Natural killer cell (primary cell): Measurements from ENCODE around the gene TAL1. TPM values are rescaled to one million over a fixed set of nuclear protein-coding genes. Genes with fewer than 3 reads are reported as not detected.

ENCODE experiments used
- ATAC-seq, 3 donors: fragments of 150-1000 bp in 2 of 3; fragments of 200-7000 bp in 1 of 3; cut with Tn5 transposase; 1 replicate in 1 of 3; 2 replicates in 2 of 3; pipeline ENCODE4 v1.10.0; 2021; ENCODE audit warnings: mild to moderate bottlenecking in 2 of 3, moderate library complexity in 2 of 3
- DNase-seq, 2 donors: peaks; one replicate each; pipeline versions ENCODE4 v3.0.0 to v3.0.0-alpha.2; 2013 to 2021; ENCODE audit warnings: mixed read lengths in 1 of 2
- H3K27ac ChIP-seq: one replicate; pipeline ENCODE4 v1.5.1; 2013; ENCODE audit warnings: mild to moderate bottlenecking, low read length
- H3K27me3 ChIP-seq: one replicate; pipeline ENCODE4 v1.6.1; 2013; ENCODE audit warnings: low read length; ENCODE audit not compliant: control insufficient read depth, insufficient read depth
- H3K36me3 ChIP-seq: one replicate; pipeline ENCODE4 v1.6.1; 2013; ENCODE audit warnings: low read length; ENCODE audit not compliant: control insufficient read depth, insufficient read depth
- H3K4me1 ChIP-seq: one replicate; pipeline ENCODE4 v1.6.1; 2013; ENCODE audit warnings: low read length; ENCODE audit not compliant: control insufficient read depth, insufficient read depth
- H3K4me3 ChIP-seq: one replicate; pipeline ENCODE4 v1.5.1; 2013; ENCODE audit warnings: low read length
- H3K9me3 ChIP-seq: one replicate; pipeline ENCODE4 v1.6.1; 2013; ENCODE audit warnings: low read length; ENCODE audit not compliant: control insufficient read depth, insufficient read depth
- H3K27ac Mint-ChIP-seq, 2 donors: one replicate each; pipeline ENCODE4 v1.8.0; 2022; ENCODE audit warnings: mild to moderate bottlenecking in 2 of 2, mixed read lengths in 2 of 2, moderate library complexity in 1 of 2
- H3K27me3 Mint-ChIP-seq, 2 donors: one replicate each; pipeline ENCODE4 v1.8.0; 2022; ENCODE audit warnings: low read depth in 2 of 2, mixed read lengths in 2 of 2
- H3K36me3 Mint-ChIP-seq: one replicate; pipeline ENCODE4 v1.8.0; 2022; ENCODE audit warnings: mixed read lengths
- H3K4me1 Mint-ChIP-seq, 2 donors: one replicate each; pipeline ENCODE4 v1.8.0; 2022; ENCODE audit warnings: mixed read lengths in 2 of 2
- H3K4me3 Mint-ChIP-seq: one replicate; pipeline ENCODE4 v1.8.0; 2022; ENCODE audit warnings: mild to moderate bottlenecking, moderate library complexity, mixed read lengths
- H3K9me3 Mint-ChIP-seq, 2 donors: one replicate each; pipeline ENCODE4 v1.8.0; 2022; ENCODE audit warnings: mixed read lengths in 2 of 2
- WGBS: methylation state at CpG from one replicate; pipeline ENCODE4 v1.1.7; 2013; ENCODE audit warnings: missing lambda C conversion rate; ENCODE audit not compliant: insufficient coverage; 5-methylcytosine and 5-hydroxymethylcytosine counted together
- intact Hi-C: fragments of 100-400 bp; cut with micrococcal nuclease; formaldehyde crosslinking; loops from one replicate; pipeline ENCODE4 v1.14.2; 2022
- total RNA-seq, 4 donors: library from RNA; stranded (reverse); fragments of 120-200 nt in 1 of 4; gene quantifications; one replicate each; pipeline versions ENCODE4 v1.2.3 to v1.2.4, GENCODE V29; 2013 to 2022
- TF ChIP-seq, protein P1 (sequence below): fragments of 200-600 bp; IDR thresholded peaks from one replicate; pipeline ENCODE4 v1.8.0; 2022; ENCODE audit warnings: antibody characterized with exemption

The TAL1 gene
- total RNA-seq, 3 donors from 2014 or later (not counting 1 experiment from before 2014, with no cell fraction given) = 0.91 to 6.7 (median 3.5) TPM

DNA sequence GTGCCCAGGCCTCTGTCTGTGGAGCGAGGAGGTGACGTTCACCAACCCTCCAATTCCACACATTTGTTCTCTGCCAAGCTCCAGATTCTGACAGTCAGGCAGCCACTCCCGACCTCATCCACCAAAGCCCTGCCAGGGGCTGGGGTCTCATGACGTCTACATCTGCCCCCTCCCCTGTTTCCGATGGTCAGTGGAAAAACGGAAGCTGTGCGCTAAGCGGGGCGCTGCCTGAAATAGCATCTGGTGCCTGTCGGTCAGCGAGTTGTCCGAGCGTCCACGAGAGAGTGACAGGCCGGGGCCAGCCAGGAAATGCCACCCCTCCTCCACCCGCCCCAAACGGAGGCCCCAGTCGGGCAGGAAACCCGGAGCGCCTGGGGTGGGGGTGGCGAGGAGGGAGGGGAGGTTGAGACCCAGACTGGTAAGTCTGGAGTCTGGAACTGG is 3.2 kb upstream of the TAL1 start:
- WGBS = 12% methylated on average over 19 of the region's 21 CpGs
- H3K27me3 ChIP-seq = peaks cover 33% of the 10 kb centered on the region
- no peak overlapping the region for H3K27ac ChIP-seq
- Mint-ChIP-seq H3K4me3 (no peak overlapping the region), H3K27me3 (peaks cover 50 to 64% of the 10 kb centered on the region in 2 donors), H3K9me3 (no peaks in the 10 kb centered on the region), H3K4me1 (peaks cover 15 to 30% of the 10 kb centered on the region in 2 donors), H3K27ac (no peak overlapping the region), H3K36me3 (no peaks in the 10 kb centered on the region)
- H3K9me3 ChIP-seq = no peaks in the 10 kb centered on the region
- H3K4me3 ChIP-seq = no peak overlapping the region
- DNase-seq (no peak), ATAC-seq (no peak)
- TF ChIP-seq, protein P1, sequence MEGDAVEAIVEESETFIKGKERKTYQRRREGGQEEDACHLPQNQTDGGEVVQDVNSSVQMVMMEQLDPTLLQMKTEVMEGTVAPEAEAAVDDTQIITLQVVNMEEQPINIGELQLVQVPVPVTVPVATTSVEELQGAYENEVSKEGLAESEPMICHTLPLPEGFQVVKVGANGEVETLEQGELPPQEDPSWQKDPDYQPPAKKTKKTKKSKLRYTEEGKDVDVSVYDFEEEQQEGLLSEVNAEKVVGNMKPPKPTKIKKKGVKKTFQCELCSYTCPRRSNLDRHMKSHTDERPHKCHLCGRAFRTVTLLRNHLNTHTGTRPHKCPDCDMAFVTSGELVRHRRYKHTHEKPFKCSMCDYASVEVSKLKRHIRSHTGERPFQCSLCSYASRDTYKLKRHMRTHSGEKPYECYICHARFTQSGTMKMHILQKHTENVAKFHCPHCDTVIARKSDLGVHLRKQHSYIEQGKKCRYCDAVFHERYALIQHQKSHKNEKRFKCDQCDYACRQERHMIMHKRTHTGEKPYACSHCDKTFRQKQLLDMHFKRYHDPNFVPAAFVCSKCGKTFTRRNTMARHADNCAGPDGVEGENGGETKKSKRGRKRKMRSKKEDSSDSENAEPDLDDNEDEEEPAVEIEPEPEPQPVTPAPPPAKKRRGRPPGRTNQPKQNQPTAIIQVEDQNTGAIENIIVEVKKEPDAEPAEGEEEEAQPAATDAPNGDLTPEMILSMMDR = no peak
- H3K36me3 ChIP-seq = no peaks in the 10 kb centered on the region
- intact Hi-C loops = loop anchor here (10.0 kb wide), 1 partner anchor 200 kb away; the partner anchor contains the start of gene FOXD2
- peaks cover 27% of the 10 kb centered on the region for H3K4me1 ChIP-seq

DNA sequence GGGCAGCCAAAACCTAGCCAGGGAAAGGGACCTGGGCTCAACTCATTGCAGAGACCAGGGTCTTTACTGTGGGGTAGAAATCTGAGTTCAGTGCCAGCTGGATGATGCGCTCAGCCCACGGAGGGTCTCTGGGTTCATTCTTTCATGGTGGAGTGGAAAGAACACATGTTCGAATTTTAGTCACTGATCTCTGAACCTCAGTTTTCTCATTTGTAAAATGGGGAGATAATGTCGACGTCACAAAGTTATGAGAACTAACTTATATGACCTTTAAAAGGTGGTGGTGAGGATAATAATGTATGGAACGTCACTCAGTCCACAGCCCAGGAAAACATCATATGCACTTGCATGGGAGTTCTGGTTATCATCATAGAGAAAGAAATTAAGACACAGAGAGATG is 1.2 kb upstream of the TAL1 start:
- WGBS = 92% methylated on average over 6 of the region's 6 CpGs
- H3K36me3 ChIP-seq = no peaks in the 10 kb centered on the region
- intact Hi-C loops = loop anchor here (10.0 kb wide), 1 partner anchor 202 kb away; the partner anchor contains the start of gene FOXD2
- no peak for DNase-seq
- no peak overlapping the region for H3K27ac Mint-ChIP-seq
- TF ChIP-seq, protein P1 = no peak
- H3K9me3 ChIP-seq = no peaks in the 10 kb centered on the region
- H3K9me3 Mint-ChIP-seq = no peaks in the 10 kb centered on the region
- no peak overlapping the region for H3K4me3 ChIP-seq
- no peak overlapping the region for H3K27ac ChIP-seq
- H3K4me3 Mint-ChIP-seq = peak overlapping the region; percentile 3
- peaks cover 22 to 37% of the 10 kb centered on the region in 2 donors for H3K4me1 Mint-ChIP-seq
- no peaks in the 10 kb centered on the region for H3K36me3 Mint-ChIP-seq
- H3K27me3 Mint-ChIP-seq = peaks cover 65 to 71% of the 10 kb centered on the region in 2 donors
- H3K27me3 ChIP-seq = peaks cover 49% of the 10 kb centered on the region
- H3K4me1 ChIP-seq = peaks cover 28% of the 10 kb centered on the region
- ATAC-seq = no peak

DNA sequence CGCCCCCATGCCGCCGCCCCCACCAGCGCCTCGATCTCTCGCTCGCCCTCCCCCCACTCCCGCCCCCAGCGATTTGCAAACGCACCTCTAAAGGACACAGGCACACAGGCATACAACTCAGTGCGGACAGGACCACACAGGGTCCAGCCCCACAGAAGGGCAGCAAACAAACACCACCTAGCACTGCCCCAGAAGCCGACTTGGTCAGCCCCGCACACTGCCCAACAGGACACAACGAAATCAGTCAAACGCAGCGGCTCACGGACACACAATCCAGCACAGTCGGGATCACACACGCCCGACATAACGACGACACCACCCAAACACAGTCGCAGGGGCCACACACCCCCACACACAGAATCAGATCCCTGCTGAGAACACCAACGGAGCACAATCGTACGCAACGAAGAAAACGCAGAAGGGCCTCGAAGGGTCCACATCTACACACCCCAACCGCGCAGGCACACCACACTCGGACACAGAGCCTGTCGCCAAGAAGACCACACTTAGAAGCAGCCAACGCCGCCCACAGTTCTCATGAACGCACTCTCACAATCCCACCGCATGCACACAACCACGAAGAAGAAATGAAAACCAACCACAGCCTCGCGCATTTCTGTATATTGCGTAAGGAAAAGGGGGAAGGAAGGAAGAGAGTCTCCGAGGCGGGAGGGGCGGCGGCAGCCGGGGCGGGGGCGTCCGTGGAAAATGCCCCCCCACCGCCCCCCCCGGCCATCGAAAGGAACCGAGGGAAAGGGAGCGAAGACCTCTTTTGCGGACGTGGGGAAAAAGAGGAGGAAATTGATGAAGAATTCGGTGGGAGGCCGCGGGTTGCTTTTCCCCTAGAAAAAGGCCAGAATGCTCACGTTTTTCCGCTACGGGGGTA is 481 bp downstream of the TAL1 start:
- DNase-seq (peak in 1 of 2 donors; percentile 46), ATAC-seq (peak; percentile 34 to 59 (median 50))
- Histone ChIP-seq H3K36me3 (no peaks in the 10 kb centered on the region), H3K4me1 (peaks cover 28% of the 10 kb centered on the region), H3K27me3 (peaks cover 59% of the 10 kb centered on the region), H3K27ac (no peak overlapping the region), H3K4me3 (peak overlapping the region; percentile 19), H3K9me3 (no peaks in the 10 kb centered on the region)
- Mint-ChIP-seq H3K27me3 (peaks cover 73 to 75% of the 10 kb centered on the region in 2 donors), H3K4me1 (peaks cover 22 to 37% of the 10 kb centered on the region in 2 donors), H3K27ac (no peak overlapping the region), H3K36me3 (no peaks in the 10 kb centered on the region), H3K4me3 (peak overlapping the region; percentile 75), H3K9me3 (no peaks in the 10 kb centered on the region)
- 1% methylated on average over 59 of the region's 62 CpGs for whole genome bisulfite sequencing
- TF ChIP-seq, protein P1 = no peak
- intact Hi-C loops = loop anchor here (10.0 kb wide), 1 partner anchor 203 kb away; the partner anchor contains the start of gene FOXD2
